Hepatocyte (in vitro differentiated cells): ENCODE results near the gene ZNF350.

Experiments
- EZH2 ChIP-seq: fragments of 200-600 bp; sonication (generic); IDR thresholded peaks from 2 replicates; pipeline ENCODE4 v1.6.1; 2016; ENCODE audit warnings: antibody characterized with exemption, mild to moderate bottlenecking, borderline replicate concordance
- EZH2phosphoT487 ChIP-seq: fragments of 200-600 bp; sonication (generic); IDR thresholded peaks from one replicate; pipeline ENCODE4 v1.6.1; 2018; ENCODE audit warnings: antibody characterized with exemption, mild to moderate bottlenecking, low read depth, moderate library complexity; ENCODE audit not compliant: unreplicated experiment, severe bottlenecking
- TF ChIP-seq, protein P1 (sequence below): fragments of 200-600 bp; sonication (generic); IDR thresholded peaks from 2 replicates; pipeline ENCODE4 v1.5.1; 2016; ENCODE audit warnings: antibody characterized with exemption, mild to moderate bottlenecking; ENCODE audit not compliant: poor library complexity

DNA sequence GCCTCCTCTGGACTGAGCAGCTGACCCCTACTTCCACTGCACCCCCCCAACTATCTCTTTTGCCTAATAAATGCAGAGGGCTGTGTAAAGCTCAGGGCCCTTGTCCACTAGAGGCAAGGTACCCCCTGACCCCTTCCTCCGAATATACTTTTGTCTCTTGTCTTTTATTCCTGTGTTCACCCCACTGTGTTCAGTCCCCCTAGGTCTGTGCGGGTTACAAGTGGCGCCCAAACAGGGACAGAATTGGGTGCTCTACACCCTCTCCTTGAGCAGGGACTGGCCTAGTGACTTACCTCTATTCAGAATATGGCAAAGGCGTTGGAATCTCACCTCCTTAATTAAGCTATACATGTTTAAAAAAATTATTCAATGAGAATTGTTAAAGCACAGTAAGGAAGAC, 15.0 kb downstream of the ZNF350 start:
- TF ChIP-seq, protein P1, sequence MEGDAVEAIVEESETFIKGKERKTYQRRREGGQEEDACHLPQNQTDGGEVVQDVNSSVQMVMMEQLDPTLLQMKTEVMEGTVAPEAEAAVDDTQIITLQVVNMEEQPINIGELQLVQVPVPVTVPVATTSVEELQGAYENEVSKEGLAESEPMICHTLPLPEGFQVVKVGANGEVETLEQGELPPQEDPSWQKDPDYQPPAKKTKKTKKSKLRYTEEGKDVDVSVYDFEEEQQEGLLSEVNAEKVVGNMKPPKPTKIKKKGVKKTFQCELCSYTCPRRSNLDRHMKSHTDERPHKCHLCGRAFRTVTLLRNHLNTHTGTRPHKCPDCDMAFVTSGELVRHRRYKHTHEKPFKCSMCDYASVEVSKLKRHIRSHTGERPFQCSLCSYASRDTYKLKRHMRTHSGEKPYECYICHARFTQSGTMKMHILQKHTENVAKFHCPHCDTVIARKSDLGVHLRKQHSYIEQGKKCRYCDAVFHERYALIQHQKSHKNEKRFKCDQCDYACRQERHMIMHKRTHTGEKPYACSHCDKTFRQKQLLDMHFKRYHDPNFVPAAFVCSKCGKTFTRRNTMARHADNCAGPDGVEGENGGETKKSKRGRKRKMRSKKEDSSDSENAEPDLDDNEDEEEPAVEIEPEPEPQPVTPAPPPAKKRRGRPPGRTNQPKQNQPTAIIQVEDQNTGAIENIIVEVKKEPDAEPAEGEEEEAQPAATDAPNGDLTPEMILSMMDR = no peak
- no peak for TF ChIP-seq EZH2
- TF ChIP-seq EZH2phosphoT487 = no peak
